Measurements from ENCODE around the gene KIAA0040. TPM values are rescaled to one million over a fixed set of nuclear protein-coding genes. Genes with fewer than 3 reads are reported as not detected.

KIAA0040 gene
- polyA plus RNA-seq, 1 donor from 2014 or later, result not detected

- Histone ChIP-seq H3F3A (ENCODE audit: insufficient read depth, low read length, poor library complexity, severe bottlenecking) (no peaks in the 10 kb centered on the region), H3K9me2 (ENCODE audit: insufficient read depth, low read length) (no peaks in the 10 kb centered on the region), H2AFZ (ENCODE audit: low read depth, low read length) (peak overlapping the region; percentile 36), H3K4me3 (ENCODE audit: low read length) (peak overlapping the region; percentile 25), H3K9me3 (ENCODE audit: low read length) (no peaks in the 10 kb centered on the region), H3K27me3 (ENCODE audit: insufficient read depth, low read depth, low read length) (no peaks in the 10 kb centered on the region), H3K4me2 (ENCODE audit: low read length) (peak overlapping the region; percentile 27), H3K36me3 (ENCODE audit: insufficient read depth, low read length) (no peaks in the 10 kb centered on the region), H3K27ac (ENCODE audit: low read length) (peak overlapping the region; percentile 63), H4K20me1 (ENCODE audit: insufficient read depth) (no peaks in the 10 kb centered on the region), H3K79me2 (replicated peaks; ENCODE audit: insufficient read depth, low read length) (no peaks in the 10 kb centered on the region), H3K9ac (ENCODE audit: low read length) (no peak overlapping the region)
- TF ChIP-seq EP300 (conservative IDR thresholded peaks at IDR 0.05; ENCODE audit: poor library complexity, severe bottlenecking) (peak; percentile 86), POLR2AphosphoS5 (IDR thresholded peaks at IDR 0.05) (peak; percentile 15), CTCF (IDR thresholded peaks at IDR 0.05; ENCODE audit: poor library complexity, severe bottlenecking) (no peak), SMC3 (conservative IDR thresholded peaks at IDR 0.05; ENCODE audit: poor library complexity) (no peak), TAF1 (IDR thresholded peaks at IDR 0.05; ENCODE audit: low read depth) (no peak)
These were observed 34.4 kb downstream of the KIAA0040 start for GRCh38 chr1:175158170-175158591.

- no peak overlapping the region for H3K27ac ChIP-seq (ENCODE audit: low read length)
- H3K9ac ChIP-seq (ENCODE audit: low read length), result no peak overlapping the region
- no peak overlapping the region for H2AFZ ChIP-seq (ENCODE audit: low read depth, low read length)
- H3K27me3 ChIP-seq (ENCODE audit: insufficient read depth, low read depth, low read length), result no peaks in the 10 kb centered on the region
- H3K36me3 ChIP-seq (ENCODE audit: insufficient read depth, low read length), result no peaks in the 10 kb centered on the region
- no peak overlapping the region for H3K4me2 ChIP-seq (ENCODE audit: low read length)
- no peaks in the 10 kb centered on the region for H3K9me2 ChIP-seq (ENCODE audit: insufficient read depth, low read length)
- H3K79me2 ChIP-seq (replicated peaks; ENCODE audit: insufficient read depth, low read length), result no peaks in the 10 kb centered on the region
- no peaks in the 10 kb centered on the region for H3F3A ChIP-seq (ENCODE audit: insufficient read depth, low read length, poor library complexity, severe bottlenecking)
- TF ChIP-seq MXI1 (conservative IDR thresholded peaks at IDR 0.05; ENCODE audit: poor library complexity, severe bottlenecking) (no peak), POLR2AphosphoS5 (IDR thresholded peaks at IDR 0.05) (no peak), EZH2 (IDR thresholded peaks at IDR 0.05; ENCODE audit: borderline replicate concordance, insufficient read depth, low read length, poor library complexity, severe bottlenecking) (no peak), TAF1 (IDR thresholded peaks at IDR 0.05; ENCODE audit: low read depth) (no peak), REST (IDR thresholded peaks at IDR 0.05; ENCODE audit: borderline replicate concordance) (no peak), CTCF (IDR thresholded peaks at IDR 0.05; ENCODE audit: poor library complexity, severe bottlenecking) (no peak), EP300 (conservative IDR thresholded peaks at IDR 0.05; ENCODE audit: poor library complexity, severe bottlenecking) (no peak), SMC3 (conservative IDR thresholded peaks at IDR 0.05; ENCODE audit: poor library complexity) (no peak), RAD21 (conservative IDR thresholded peaks at IDR 0.05) (no peak)
- H3K4me3 ChIP-seq (ENCODE audit: low read length), result no peak overlapping the region
- H3K9me3 ChIP-seq (ENCODE audit: low read length), result no peaks in the 10 kb centered on the region
- no peaks in the 10 kb centered on the region for H4K20me1 ChIP-seq (ENCODE audit: insufficient read depth)
These were observed 35.4 kb downstream of the KIAA0040 start for GRCh38 chr1:175157200-175157599.
